ENCODE measurements around the gene IFITM1.

IFITM1 gene

DNA sequence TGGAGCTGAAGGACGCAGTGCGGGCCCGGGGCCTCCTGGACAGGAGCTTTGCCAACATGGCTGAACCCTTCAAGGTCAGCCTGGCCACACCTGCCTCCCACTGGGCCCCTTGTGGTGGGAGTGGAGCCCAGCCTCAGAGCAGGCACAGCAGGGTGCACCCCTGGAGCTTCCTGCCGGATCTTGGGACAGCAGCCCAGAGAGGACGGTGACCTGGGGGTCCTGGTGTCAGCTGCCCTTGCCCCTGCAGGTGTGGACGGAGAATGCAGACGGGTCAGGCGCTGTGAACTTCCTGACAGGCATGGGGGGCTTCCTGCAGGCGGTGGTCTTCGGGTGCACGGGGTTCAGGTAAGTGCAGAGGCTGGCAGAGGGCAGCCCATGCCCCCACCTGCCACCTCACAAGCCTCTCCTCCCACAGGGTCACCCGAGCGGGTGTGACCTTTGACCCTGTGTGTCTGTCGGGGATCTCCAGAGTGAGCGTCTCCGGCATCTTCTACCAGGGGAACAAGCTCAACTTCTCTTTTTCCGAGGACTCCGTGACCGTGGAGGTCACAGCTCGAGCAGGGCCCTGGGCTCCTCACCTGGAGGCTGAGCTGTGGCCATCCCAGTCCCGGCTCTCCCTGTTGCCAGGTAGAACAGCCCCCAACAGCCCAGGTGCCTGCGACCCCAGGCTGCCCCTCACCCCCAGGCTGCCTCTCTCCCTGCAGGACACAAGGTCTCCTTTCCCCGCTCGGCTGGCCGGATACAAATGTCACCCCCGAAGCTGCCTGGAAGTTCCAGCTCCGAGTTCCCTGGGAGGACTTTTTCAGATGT, 19.8 kb upstream of the IFITM1 start:
- DNase-seq (ENCODE audit: low read depth in 2 of 2), result no peak

DNA sequence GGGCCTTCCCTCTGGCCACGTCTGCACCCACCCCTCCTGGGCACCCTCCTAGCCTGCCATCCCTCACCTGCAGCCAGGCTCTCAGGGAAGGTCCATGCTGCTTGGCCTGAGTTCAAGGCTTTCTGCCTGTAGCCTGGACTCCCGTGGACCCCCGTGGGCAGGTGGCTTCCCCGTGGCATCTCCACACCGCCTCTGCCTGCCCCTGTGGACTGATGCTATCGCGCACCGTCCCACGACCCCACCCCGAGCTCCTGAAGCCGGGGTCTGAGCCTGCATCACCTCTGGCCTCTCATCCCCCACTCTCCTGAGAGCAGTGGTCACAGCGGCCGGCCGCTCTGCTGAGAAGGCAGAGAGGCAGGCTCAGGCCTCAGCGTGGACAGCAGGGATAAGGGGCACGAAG, 19.1 kb upstream of the IFITM1 start:
- DNase-seq (ENCODE audit: low read depth in 2 of 2), result no peak

DNA sequence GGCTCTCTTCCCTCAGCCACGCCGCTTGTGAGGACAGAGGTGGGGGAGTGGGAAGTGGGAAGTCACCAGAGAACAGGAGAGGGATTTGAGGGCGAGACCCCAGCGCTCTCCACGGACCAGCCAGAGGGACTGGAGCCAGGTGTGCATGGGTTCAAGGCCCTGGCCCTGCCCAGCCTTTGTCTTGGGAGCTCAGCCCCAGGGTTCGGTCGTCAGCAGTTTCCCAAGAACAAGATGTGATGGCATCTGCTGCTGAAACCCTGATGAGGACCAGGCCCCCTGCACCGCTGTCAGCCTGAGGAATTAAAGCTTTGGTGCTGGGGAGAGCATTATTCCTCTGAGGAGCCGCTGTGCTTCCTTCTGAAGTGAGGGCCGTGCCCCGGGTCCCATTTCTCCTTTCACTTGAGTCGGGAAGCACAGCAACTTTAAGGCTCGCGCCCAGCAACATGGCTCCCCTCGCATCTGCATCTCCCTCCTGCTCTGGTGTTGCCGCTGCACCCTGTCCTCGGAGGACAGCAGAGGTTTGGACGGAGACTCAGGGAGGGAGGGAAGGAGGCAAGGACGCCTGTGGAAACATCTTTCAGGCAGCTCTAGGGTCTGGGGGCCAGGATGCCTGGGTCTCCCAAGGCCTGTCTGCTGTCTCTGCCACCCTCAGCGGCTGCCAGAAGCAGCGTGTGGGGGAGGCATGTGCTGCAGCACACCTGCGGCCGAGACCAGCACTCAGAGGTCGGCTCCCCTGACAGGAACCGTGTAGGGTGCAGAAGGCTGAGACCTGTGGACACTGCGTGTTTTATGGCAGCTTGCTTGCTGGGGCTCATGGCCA, 18.3 kb upstream of the IFITM1 start:
- no peak for DNase-seq (ENCODE audit: low read depth in 2 of 2)

DNA sequence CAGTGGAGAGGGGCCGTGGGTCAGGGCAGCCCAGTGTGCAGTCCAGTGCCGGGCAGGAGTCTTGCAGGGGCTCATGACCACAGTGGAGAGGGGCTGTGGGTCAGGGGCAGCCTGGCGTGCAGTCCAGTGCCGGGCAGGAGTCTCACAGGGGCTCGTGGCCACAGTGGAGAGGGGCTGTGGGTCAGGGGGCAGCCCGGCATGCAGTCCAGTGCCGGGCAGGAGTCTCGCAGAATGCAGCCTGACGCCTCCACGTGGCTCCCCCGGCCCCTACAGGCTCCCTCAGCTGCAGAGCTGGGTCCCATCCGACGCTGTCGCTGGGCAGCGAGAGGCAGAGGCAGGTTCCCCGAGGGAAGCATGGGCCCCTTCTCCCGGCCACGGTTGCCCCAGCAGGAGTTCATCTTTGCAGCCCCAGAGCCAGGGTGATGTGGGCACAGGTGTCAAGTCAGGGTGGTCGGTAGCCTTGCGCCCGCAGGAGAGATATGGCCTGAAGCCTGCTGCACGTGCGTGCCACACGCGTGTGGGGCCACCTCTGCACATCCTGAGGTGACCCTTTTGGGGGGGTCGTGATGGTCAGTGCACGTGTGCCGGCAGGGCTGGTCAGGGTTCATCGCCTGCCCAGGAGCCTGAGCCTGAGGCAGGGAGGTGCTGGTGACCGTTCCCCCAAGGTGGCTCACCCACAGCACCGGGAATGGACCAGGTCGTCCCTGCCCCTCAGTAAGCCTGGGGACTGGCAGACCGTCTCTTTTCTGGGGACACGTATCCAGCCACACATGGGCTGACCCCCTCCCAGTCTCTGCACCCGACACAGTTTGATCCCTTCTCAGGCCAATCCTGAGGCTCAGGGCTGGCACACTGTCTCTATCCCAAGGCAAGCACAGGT, 17.4 kb upstream of the IFITM1 start:
- DNase-seq (ENCODE audit: low read depth in 2 of 2), result no peak

DNA sequence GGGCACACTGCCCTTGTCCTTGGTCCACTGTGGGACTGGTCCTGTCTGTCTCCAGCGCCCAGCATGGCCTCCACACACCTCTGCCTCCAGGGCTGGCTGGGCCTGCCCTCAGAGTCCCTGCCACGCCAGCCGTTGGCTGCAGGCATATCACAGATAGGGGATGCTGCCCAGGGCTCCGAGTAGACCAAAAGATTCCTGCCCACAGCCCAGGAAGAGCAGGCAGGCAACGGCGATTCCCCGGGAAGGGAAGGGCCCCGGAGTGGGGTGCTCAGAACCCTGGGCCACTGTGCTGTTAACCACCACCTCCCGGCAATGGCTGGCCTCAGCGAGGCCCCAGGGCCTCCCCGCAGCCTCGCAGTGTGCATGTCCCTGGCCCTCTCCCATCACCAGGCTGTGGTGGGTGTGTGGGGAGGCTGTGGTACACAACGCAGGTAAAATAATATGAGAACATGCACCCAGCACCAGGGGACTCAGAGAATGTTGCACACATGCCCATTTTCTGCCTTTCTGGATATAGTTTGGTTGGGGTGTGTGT, 16.7 kb upstream of the IFITM1 start:
- DNase-seq (ENCODE audit: low read depth in 2 of 2), result no peak

DNA sequence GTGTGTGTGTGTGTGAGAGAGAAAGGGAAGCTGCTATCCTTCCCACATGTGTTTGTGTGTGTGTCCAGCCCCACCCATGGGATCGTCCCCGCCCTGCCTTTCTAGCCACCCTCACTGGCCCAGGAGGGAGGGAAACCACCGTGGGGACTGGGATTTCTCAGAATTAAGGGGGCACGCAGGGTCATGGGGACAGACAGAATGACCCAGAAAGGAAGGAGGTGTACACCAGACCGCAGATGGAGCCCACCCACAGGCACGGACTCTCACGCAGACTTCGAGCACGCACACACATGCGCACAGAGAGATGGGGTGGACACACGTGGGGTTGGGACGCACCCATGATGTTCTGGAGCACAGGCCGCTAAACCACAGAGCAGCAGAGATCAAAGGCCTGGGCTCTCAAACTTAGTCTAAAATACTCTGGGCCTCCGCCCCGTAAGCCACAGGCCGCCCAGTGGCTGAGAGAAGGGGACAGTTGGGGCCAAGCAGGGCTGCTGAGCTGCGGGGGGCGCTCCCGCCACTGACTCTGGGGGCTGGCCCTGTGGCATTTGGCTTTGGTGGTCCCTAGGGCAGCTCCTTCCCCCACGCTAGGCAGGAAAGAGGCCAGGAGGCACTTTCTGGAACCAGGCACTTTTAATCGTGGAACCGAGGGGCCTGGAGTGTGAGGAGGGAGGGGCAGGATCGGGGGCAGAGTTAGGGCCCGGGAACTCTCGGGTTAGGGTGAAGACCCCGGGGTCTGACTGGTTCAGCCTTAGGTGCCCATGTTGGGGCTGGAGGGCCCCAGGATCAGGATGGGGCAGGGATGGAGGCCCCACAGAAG, 16.0 kb upstream of the IFITM1 start:
- no peak for DNase-seq (ENCODE audit: low read depth in 2 of 2)

DNA sequence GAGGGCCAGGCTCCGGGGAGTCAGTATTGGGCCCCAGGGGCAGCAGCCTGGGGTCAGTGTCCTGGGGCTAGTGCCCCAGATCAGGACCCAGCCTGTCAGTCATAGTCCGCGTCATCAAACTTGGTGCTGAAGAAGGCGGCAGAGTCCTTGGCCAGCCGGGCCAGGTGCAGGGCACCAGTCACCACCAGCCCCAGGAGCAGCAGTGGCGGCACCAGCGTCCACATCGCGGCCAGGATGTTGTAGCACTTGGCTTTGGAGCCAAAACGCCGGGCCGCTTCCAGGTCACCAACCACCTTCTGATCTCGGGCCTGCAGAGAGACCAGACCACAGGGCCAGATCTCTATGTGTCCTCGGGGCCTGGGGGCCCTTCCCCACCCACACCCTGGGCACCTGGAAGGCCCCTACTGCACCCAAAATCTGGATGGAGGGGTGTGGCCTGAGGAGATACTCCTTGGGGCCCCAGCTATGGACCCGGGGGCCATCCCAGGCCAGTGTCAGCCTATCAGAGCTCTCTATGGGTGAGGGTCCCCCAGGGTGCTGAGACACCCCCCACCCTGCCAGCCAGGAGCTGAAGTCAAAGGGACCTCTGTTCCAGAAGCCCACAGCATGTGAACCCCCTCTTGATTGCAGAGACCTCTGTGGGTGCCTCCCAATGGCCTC, 15.3 kb upstream of the IFITM1 start:
- no peak for DNase-seq (ENCODE audit: low read depth in 2 of 2)

DNA sequence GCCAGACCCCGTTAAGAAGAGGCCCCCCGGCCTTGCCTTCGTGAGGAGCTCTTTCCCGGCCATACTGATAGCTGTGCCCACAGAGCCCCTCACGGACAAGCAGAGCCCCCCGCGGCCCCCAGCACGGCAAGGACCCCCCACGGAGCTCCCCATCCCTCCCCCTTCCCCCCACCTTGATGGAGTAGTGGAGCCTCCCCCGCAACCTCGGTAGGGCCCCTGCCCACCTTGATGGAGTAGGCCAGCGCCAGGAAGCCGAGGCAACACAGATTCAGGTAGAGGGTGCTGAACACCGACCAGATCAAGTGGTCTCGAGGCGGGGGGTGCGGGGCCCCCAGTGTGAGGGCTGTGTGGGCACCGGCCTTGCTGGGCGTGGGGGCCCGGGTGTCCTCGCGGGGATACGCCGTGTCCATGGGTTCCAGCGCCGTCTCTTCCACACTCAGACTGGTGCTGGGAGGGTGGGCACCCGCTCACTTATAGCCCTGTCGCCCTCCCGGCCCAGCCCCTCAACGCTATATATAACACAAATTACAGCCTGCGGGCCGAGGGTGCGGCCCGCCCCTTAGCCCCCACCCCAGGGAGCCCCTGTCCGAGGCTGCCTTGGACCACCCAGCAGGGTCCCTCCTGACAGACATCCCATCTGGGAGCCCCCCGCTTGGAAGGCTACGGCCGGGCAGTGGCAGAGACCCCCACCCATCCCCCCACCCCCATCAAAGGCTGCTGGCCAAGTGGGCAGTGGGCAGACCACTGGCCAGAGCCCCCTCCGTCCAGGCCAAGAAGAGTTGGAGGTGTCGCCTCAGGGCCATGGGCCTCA, 14.6 kb upstream of the IFITM1 start, which contains the start of gene IFITM5:
IFITM5 (minus strand) TSS at position 446 of the 811 bp plus-strand sequence; CDS start at position 410, 36 bp downstream.
- no peak for DNase-seq (ENCODE audit: low read depth in 2 of 2)

DNA sequence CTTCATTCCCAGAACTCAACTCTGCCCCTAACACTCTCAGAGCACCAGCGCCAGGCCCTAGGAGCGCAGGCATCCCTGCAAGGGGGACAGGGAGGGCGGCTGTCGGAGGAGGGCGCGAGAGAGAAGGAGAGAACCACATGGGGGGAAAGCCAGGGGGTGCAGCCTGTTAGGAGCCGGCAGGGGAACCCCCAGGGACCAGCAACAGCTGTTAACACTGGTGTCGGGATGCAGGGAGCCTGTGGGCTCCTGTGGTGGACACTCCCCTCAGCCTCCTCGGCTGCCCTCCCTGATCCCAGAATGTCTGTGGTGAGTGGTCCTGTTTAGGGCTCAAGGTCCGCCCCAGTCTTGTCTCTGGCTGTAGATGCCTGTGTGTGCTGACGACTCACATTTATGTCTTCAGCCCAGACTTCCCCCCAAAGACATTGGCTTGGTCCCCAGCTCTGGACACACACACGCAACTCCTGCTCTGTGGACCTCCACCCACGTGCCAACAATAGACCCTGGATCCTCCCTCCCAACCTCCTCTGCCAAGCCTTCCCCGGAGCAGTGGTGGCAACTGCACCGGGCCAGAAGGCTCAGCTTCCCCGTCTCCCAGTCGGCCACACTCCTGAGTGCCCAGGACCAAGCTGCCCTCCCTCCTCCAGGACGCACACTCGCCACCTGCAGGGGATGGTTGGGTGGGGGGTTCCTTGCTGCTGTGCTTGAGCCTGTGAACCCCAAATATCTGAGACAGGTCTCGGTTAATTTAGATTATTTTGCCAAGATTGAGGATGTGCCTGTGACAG, 13.7 kb upstream of the IFITM1 start:
- no peak for DNase-seq (ENCODE audit: low read depth in 2 of 2)

DNA sequence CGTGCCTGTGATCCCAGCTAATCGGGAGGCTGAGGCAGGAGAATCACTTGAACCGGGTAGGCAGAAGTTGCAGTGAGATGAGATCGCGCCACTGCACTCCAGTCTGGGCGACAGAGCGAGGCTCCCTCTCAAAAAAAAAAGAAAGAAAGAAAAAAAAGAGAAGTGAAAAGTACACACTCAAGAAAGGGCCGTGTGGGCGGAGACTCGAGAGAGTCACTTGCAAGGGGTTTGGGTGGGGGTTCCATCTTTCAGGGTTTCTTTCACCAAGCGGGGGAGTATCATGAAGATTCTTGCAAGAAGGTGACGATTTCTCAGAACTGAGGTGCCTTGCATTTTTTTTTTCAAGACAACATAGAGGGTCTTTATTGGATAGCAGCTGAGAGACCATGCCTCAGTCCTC, 10.5 kb upstream of the IFITM1 start:
- DNase-seq (ENCODE audit: low read depth in 2 of 2), result no peak

DNA sequence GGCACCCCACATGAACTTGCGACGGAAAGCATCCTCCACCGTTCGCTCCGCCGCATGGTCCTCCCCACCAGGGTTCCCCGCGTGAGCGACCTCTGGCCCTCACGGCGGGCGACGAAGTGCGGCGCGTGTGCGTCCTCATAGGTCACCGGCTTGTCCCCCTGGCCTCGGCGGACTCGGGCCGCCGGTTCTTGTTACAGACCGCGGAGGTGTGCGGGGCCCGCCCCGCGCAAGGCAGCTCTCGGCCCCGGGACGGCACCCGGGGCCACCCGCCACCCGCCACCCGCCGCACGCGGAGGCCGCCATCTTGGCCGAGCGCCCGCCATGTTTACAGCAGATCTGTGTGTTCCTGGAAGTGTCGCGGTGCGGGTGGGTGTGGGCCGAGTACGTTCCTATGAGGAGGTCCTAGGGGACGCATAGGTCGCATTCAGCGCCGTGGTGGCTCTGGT, 9.8 kb upstream of the IFITM1 start:
- DNase-seq (ENCODE audit: low read depth in 2 of 2), result no peak

DNA sequence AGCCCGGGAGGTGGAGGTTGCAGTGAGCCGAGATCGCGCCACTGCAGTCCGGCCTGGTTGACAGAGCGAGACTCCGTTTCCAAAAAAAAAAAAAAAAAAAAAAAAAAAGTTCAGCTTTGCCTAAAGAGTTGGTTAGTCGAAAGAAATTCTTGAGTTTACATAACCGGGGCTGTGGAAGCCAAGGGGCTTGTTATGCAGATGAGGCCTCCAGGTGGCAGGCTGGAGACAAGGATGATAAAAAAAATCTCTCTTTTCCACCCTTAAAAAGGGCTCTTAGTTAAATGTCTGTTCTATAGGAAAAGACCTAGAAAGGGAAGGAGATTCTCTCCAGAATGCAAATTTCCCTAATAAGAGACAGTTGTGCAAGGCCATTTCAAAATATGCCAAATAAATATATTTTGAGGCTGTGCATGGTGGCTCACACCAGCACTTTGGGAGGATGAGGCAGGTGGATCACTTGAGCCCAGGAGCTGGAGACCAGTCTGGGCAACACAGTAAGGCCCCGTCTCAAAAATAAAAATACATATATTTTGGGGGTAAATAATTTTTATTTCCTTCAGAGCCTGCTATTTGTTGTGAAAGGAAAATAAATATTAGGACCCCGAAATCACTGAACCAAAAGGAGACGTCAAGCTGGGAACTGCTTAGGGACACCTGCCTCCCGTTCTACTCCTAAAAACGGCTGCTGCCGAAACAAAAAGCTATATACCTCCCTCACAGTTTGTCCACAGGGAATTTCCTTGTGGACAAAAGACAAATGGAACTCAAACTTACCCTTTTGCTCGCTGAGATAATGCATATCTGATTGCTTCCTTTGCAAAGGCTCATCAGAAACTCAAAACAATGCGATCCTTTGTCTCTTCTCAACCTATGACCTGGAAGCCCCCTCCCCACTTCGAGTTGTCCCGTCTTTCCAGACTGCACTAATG, 8.7 kb upstream of the IFITM1 start:
- DNase-seq (ENCODE audit: low read depth in 2 of 2), result peak; percentile 54 to 56

DNA sequence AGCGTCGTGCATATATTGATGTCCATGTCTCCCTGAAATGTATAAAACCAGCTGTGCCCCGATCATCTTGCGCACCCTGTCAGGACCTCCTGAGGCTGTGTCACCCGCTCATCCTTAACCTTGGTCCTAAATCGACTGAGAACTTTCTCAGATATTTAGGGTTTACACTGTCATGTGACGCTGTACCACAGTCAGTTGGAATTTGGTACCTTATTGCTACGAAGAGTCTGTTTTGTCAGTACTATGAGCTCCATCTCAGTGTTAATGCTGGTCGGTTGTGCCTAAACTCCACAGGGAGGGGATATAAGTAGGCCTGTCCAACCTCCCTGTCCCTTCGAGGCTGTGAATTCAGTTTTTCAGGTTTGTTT, 8.0 kb upstream of the IFITM1 start:
- no peak for DNase-seq (ENCODE audit: low read depth in 2 of 2)

DNA sequence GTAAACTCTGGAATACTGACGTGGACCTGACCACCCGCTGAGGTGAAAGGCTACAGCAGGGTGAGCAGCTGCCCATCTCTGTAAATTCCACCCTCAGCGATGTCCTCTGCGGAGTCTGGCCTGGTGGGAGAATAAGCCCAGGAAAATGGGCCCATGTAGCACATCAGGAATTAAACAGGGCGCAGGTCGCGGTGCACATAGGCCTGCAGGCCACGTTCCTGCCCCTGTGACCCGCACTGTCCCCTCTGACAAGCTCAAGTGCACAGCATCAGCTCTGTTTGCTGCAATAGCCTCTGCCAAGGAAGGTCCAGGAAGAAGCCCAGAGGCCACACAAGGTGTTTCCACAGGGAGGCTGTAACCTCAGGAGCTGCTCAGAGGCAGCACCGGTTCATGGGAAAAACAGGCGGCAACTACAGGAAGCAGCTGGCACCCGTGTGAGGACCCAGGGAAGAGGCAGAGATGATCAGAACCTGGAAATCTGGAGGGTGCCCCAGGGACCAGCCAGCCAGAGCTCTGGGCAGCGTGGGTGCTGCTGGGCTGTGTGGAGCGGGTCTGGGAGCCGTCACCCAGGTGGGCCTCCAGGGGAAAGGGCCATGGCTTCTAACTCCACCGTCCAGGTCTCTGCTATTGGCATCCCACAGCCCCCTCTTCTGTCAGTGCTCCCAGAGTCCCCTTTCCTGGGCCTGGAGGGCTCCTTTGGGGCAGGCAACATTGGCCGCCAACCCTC, 7.0 kb upstream of the IFITM1 start:
- DNase-seq (ENCODE audit: low read depth in 2 of 2), result no peak

DNA sequence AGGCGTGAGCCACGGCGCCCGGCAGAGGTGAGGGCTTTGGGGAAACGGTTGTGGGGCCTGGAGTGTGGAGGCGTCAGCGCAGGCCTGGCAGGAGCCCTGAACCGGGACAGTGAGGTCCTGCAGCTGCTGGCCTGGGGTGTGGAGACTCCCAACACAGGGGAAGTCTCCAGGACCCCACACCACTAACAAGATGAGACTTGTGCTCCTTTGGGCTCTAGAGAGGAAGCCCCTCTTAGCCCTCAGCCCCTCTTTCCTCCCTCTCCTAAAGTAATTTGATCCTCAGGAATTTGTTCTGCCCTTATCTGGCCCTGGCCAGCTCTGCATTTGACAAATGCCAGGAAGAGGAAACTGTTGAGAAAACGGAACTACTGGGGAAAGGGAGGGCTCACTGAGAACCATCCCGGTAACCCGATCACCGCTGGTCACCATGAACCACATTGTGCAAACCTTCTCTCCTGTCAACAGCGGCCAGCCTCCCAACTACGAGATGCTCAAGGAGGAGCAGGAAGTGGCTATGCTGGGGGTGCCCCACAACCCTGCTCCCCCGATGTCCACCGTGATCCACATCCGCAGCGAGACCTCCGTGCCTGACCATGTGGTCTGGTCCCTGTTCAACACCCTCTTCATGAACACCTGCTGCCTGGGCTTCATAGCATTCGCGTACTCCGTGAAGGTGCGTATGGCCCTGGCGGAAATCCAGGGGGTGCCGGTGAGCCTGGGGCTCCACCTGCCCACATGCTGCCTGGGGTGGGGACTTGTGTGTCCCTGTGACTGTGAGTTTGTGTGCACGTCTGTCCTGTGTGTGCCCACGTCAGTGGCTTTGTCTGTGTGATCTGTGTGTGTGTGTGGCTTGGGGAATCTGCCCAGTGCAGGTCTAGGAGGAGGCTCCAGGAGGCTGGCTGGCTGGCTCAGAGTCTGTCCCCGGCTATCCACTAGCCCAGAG, 5.8 kb upstream of the IFITM1 start, which contains the start of gene IFITM2:
IFITM2 (plus strand) TSS at position 51 of the 943 bp plus-strand sequence; CDS start at position 428, 377 bp downstream.
- DNase-seq (ENCODE audit: low read depth in 2 of 2), result peak; percentile 73 to 74

All from fibroblast of skin of left biceps (primary cell).